Measurements from ENCODE around the gene UCN. TPM values are rescaled to one million over a fixed set of nuclear protein-coding genes. Genes with fewer than 3 reads are reported as not detected.
"Not testable (repeated sequence)": the region's sequence is repeated elsewhere in the genome, so short reads cannot be mapped to it uniquely, and the experiment has no call there.

UCN gene
- total RNA-seq, 3 donors from 2014 or later (not counting 1 experiment from before 2014, with no cell fraction given): 1.6 to 3.6 (median 2.4) TPM

- peaks cover 0 to 12% of the 10 kb centered on the region in 2 donors for H3K4me1 Mint-ChIP-seq
- Histone ChIP-seq H3K27ac (ENCODE audit: low read length) (no peak overlapping the region), H3K27me3 (ENCODE audit: control insufficient read depth, insufficient read depth, low read length) (peaks cover 11% of the 10 kb centered on the region), H3K9me3 (ENCODE audit: control insufficient read depth, insufficient read depth, low read length) (no peaks in the 10 kb centered on the region), H3K36me3 (ENCODE audit: control insufficient read depth, insufficient read depth, low read length) (no peaks in the 10 kb centered on the region), H3K4me1 (ENCODE audit: control insufficient read depth, insufficient read depth, low read length) (peaks cover 20% of the 10 kb centered on the region), H3K4me3 (ENCODE audit: low read length) (no peak overlapping the region)
- H3K27me3 Mint-ChIP-seq (ENCODE audit: low read depth in 2 of 2): peaks cover 5 to 6% of the 10 kb centered on the region in 2 donors
- peak overlapping the region; percentile 29 for H3K4me3 Mint-ChIP-seq
- ATAC-seq: no peak
- H3K27ac Mint-ChIP-seq: no peak overlapping the region
- no peak for DNase-seq
- intact Hi-C loops (cut with micrococcal nuclease): no loop called here
- 92% methylated on average over 12 of the region's 13 CpGs for WGBS (ENCODE audit: insufficient coverage)
- H3K36me3 Mint-ChIP-seq: no peaks in the 10 kb centered on the region
- no peaks in the 10 kb centered on the region for H3K9me3 Mint-ChIP-seq
- no peak for TF ChIP-seq CTCF (IDR thresholded peaks at IDR 0.05)
These were observed 3.6 kb downstream of the UCN start for GRCh38 chr2:27304488-27305240.

GRCh38 chr2:27303093-27304025, 4.9 kb downstream of the UCN start:
- Mint-ChIP-seq H3K4me1 (peaks cover 0 to 12% of the 10 kb centered on the region in 2 donors), H3K4me3 (peak overlapping the region; percentile 66), H3K9me3 (no peaks in the 10 kb centered on the region), H3K27ac (peak overlapping the region in 1 of 2 donors; percentile 45), H3K27me3 (ENCODE audit: low read depth in 2 of 2) (peaks cover 5 to 6% of the 10 kb centered on the region in 2 donors), H3K36me3 (no peaks in the 10 kb centered on the region)
- no peaks in the 10 kb centered on the region for H3K36me3 ChIP-seq (ENCODE audit: control insufficient read depth, insufficient read depth, low read length)
- TF ChIP-seq CTCF (IDR thresholded peaks at IDR 0.05): peak; percentile 91
- peak in 2 of 3 donors; percentile 75 to 78 for ATAC-seq
- intact Hi-C loops (cut with micrococcal nuclease): loop anchor here (1.0 kb wide), 1 partner anchor 205 kb away; no protein-coding TSS in a partner anchor
- peaks cover 11% of the 10 kb centered on the region for H3K27me3 ChIP-seq (ENCODE audit: control insufficient read depth, insufficient read depth, low read length)
- peaks cover 20% of the 10 kb centered on the region for H3K4me1 ChIP-seq (ENCODE audit: control insufficient read depth, insufficient read depth, low read length)
- H3K27ac ChIP-seq (ENCODE audit: low read length): no peak overlapping the region
- DNase-seq: peak in 1 of 2 donors; percentile 77
- 34% methylated on average over 23 of the region's 25 CpGs for WGBS (ENCODE audit: insufficient coverage)
- no peaks in the 10 kb centered on the region for H3K9me3 ChIP-seq (ENCODE audit: control insufficient read depth, insufficient read depth, low read length)
- H3K4me3 ChIP-seq (ENCODE audit: low read length): peak overlapping the region; percentile 13

GRCh38 chr2:27300606-27301005, 7.6 kb downstream of the UCN start:
- H3K27me3 ChIP-seq (ENCODE audit: control insufficient read depth, insufficient read depth, low read length); H3K4me1 Mint-ChIP-seq; H3K27ac Mint-ChIP-seq; H3K36me3 ChIP-seq (ENCODE audit: control insufficient read depth, insufficient read depth, low read length); H3K4me3 ChIP-seq (ENCODE audit: low read length); intact Hi-C loops (cut with micrococcal nuclease); H3K9me3 ChIP-seq (ENCODE audit: control insufficient read depth, insufficient read depth, low read length); H3K9me3 Mint-ChIP-seq; H3K27me3 Mint-ChIP-seq (ENCODE audit: low read depth in 2 of 2); H3K4me1 ChIP-seq (ENCODE audit: control insufficient read depth, insufficient read depth, low read length); DNase-seq; H3K36me3 Mint-ChIP-seq; H3K4me3 Mint-ChIP-seq; ATAC-seq; H3K27ac ChIP-seq (ENCODE audit: low read length): not testable (repeated sequence)
- 91% methylated on average over 3 of the region's 4 CpGs for WGBS (ENCODE audit: insufficient coverage)

Data from natural killer cell (primary cell).